ENCODE measurements around the gene MAGI3. TPM values are rescaled to one million over a fixed set of nuclear protein-coding genes. Genes with fewer than 3 reads are reported as not detected.

MAGI3 gene
- total RNA-seq, 1 donor, result 7.3 TPM

DNA sequence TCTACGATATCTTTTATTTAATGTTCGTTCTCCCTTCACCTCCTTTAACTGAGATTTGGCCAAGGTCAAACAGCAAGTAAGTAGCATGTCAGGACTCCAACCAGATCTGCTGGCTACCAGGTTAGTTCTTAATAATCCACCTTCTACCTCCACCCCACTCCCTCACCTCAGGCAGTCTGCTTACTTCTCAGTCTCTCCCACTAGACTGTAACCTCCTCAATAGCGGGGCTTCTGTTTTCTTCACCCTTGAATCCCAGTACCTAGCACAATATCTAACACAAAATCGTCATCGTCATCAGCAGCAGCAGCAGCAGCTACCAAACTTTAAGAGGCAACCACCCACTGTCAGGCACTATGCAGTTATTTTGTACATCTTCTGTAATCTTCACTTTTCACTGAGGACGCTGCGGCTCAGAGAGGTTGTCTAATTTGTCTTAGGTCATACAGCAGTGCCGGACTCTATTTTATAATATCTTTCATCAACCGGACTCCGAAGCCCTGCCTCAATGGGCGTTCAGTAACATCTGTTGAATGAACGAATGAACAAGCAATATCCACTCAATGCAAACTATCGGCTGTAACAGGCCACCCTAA lies 859 bp upstream of the MAGI3 start:
- peak overlapping the region; percentile 68 for H3K4me3 ChIP-seq (ENCODE audit: low read depth, low read length)
- TF ChIP-seq CTCF (IDR thresholded peaks at IDR 0.05; ENCODE audit: insufficient read depth, low read depth, low read length), result no peak
- DNase-seq (ENCODE audit: low read depth), result no peak

- H3K4me3 ChIP-seq (ENCODE audit: low read depth, low read length), result peak overlapping the region; percentile 88
- TF ChIP-seq CTCF (IDR thresholded peaks at IDR 0.05; ENCODE audit: insufficient read depth, low read depth, low read length), result no peak
- no peak for DNase-seq (ENCODE audit: low read depth)
Observed at GRCh38 chr1:113390871-113391648, 745 bp downstream of the MAGI3 start.

DNA sequence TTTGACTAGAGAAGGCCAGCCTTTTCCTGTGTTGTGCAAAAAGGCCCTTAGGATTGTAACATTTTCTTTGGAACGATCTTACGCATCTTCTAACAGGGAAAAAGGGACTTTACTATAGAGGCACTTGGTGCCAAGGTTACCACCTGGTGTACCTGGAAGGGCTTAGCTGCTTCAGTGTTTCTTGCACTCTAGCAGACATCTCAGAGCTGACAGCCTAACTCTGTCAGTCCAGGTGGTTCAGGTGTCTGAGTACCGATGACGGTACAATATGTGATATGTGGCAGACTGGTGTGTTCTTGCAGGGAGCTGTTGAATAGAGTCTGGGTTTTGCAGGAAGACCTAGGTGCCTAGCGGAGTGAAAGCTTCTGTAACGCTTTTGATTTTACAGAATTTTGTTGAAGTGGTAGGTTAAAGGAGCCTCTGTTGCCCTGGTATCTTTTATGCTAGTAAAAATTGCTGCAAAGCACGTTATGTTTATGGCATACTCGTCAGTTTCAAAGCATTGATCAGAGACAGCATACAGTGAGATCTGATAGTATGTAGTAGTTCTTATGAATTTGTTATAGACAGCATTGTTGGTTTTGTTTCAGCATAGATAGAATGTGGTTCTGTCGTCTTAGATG lies 1.4 kb downstream of the MAGI3 start:
- no peak for TF ChIP-seq CTCF (IDR thresholded peaks at IDR 0.05; ENCODE audit: insufficient read depth, low read depth, low read length)
- H3K4me3 ChIP-seq (ENCODE audit: low read depth, low read length), result peak overlapping the region; percentile 88
- no peak for DNase-seq (ENCODE audit: low read depth)

DNA sequence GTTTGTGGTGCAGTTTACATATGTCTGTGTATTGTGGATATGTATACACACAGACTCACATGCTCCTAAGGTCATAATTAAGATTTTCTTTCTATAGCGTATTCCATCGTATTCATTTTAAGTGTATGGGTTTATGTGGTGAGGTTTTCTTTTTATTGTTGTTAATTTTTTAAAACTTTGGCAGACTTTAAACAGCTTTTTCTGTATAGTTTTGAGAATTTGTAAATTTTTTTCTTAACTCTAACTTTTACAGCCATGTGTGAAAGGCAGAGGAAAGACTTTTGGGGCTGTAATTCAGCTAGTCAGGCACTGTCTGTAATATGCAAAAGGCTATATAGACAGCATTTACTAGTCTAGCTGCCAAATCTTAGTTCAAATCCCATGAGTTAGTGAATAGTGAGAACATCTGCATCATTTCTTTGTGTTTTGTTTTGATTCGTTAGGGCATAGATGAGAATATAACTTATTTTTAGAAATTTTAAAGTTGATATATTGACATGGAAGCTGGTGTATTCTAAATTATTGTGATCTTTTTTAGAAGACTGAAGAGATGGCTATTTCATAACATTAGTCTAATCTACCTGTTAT lies 2.3 kb downstream of the MAGI3 start:
- TF ChIP-seq CTCF (IDR thresholded peaks at IDR 0.05; ENCODE audit: insufficient read depth, low read depth, low read length), result no peak
- H3K4me3 ChIP-seq (ENCODE audit: low read depth, low read length), result no peak overlapping the region
- no peak for DNase-seq (ENCODE audit: low read depth)

GRCh38 chr1:113394043-113394862 lies 3.9 kb downstream of the MAGI3 start:
- TF ChIP-seq CTCF (IDR thresholded peaks at IDR 0.05; ENCODE audit: insufficient read depth, low read depth, low read length), result no peak
- no peak overlapping the region for H3K4me3 ChIP-seq (ENCODE audit: low read depth, low read length)
- no peak for DNase-seq (ENCODE audit: low read depth)

DNA sequence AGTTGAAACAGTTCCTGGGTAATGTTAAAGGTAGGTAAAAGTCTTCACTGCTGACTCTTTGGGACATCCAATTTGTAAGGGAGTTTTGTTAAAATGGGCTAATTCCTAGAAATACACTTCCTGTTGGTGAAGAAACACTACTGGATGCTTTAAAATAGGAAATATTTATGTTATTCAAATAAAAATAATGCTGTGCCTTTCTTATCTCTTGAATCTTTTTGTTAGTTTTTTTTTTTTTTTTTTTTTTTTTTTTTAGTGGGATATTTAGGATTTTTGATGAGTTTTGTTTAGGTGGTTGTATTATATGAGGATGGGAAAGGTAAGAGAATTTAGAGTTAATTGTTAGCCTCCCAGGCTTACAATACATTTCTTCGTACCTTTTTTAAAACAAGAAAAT lies 4.5 kb downstream of the MAGI3 start:
- DNase-seq (ENCODE audit: low read depth), result no peak
- TF ChIP-seq CTCF (IDR thresholded peaks at IDR 0.05; ENCODE audit: insufficient read depth, low read depth, low read length), result no peak
- no peak overlapping the region for H3K4me3 ChIP-seq (ENCODE audit: low read depth, low read length)
